Endothelial cell (in vitro differentiated cells): ENCODE data around the gene NTN3. TPM values are rescaled to one million over a fixed set of nuclear protein-coding genes. Genes with fewer than 3 reads are reported as not detected.

Experiments
- DNase-seq: peaks from one replicate; pipeline ENCODE4 v3.0.0; 2021; ENCODE audit warnings: low spot score
- H3K27ac Mint-ChIP-seq: one replicate; pipeline ENCODE4 v1.8.0; 2021; ENCODE audit warnings: mixed read lengths, inconsistent platforms; ENCODE audit not compliant: unreplicated experiment
- H3K27me3 Mint-ChIP-seq: one replicate; pipeline ENCODE4 v1.8.0; 2021; ENCODE audit warnings: mild to moderate bottlenecking, moderate library complexity, mixed read lengths, inconsistent platforms; ENCODE audit not compliant: unreplicated experiment
- H3K36me3 Mint-ChIP-seq: one replicate; pipeline ENCODE4 v1.8.0; 2021; ENCODE audit warnings: mild to moderate bottlenecking, low read depth, mixed read lengths, inconsistent platforms; ENCODE audit not compliant: unreplicated experiment
- H3K4me1 Mint-ChIP-seq: one replicate; pipeline ENCODE4 v1.8.0; 2021; ENCODE audit warnings: mild to moderate bottlenecking, mixed read lengths, inconsistent platforms; ENCODE audit not compliant: unreplicated experiment
- H3K4me3 Mint-ChIP-seq: one replicate; pipeline ENCODE4 v1.8.0; 2021; ENCODE audit warnings: mild to moderate bottlenecking, mixed read lengths, inconsistent platforms; ENCODE audit not compliant: unreplicated experiment
- H3K9me3 Mint-ChIP-seq: one replicate; pipeline ENCODE4 v1.8.0; 2021; ENCODE audit warnings: mixed read lengths, inconsistent platforms; ENCODE audit not compliant: unreplicated experiment
- CTCF ChIP-seq: fragments of 200-600 bp; sonication (generic); IDR thresholded peaks from one replicate; pipeline ENCODE4 v1.5.0; 2021; ENCODE audit warnings: antibody characterized with exemption; ENCODE audit not compliant: unreplicated experiment
- long read RNA-seq: library from polyadenylated mRNA; unstranded; transcript quantifications from one replicate; pipeline ENCODE4 v2.0.0, GENCODE V29; 2020; ENCODE audit not compliant: unreplicated experiment
- total RNA-seq: library from RNA; stranded (reverse); fragmentation: NEBNext Ultra II Directional; extraction: Animal tissue kit (Norgen Biotek cat#: 25700); gene quantifications from one replicate; pipeline ENCODE4 v1.2.1, GENCODE V29; 2021; ENCODE audit not compliant: unreplicated experiment

NTN3 gene
- total RNA-seq, result not detected
- long read RNA-seq, result 0 reads

GRCh38 chr16:2471016-2471652 is at the start of gene NTN3:
NTN3 (plus strand) TSS chr16:2471297; CDS start chr16:2471702, 405 bp downstream.
- Mint-ChIP-seq H3K27me3 (peaks cover 29% of the 10 kb centered on the region), H3K9me3 (no peaks in the 10 kb centered on the region), H3K36me3 (no peaks in the 10 kb centered on the region), H3K4me1 (peaks cover 7% of the 10 kb centered on the region), H3K27ac (no peak within 1 kb of the TSS), H3K4me3 (no peak within 1 kb of the TSS)
- TF ChIP-seq CTCF, result no peak
- DNase-seq, result peak; percentile 17

- peaks cover 3% of the 10 kb centered on the region for H3K4me1 Mint-ChIP-seq
- DNase-seq, result no peak
- peaks cover 5% of the 10 kb centered on the region for H3K27me3 Mint-ChIP-seq
- H3K27ac Mint-ChIP-seq, result no peak overlapping the region
- H3K4me3 Mint-ChIP-seq, result no peak overlapping the region
- H3K9me3 Mint-ChIP-seq, result no peaks in the 10 kb centered on the region
- no peaks in the 10 kb centered on the region for H3K36me3 Mint-ChIP-seq
- no peak for TF ChIP-seq CTCF
These were observed 48.8 kb upstream of the NTN3 start for GRCh38 chr16:2422123-2422867.

- H3K27me3 Mint-ChIP-seq, result peaks cover 11% of the 10 kb centered on the region
- H3K9me3 Mint-ChIP-seq, result no peaks in the 10 kb centered on the region
- no peak for DNase-seq
- no peaks in the 10 kb centered on the region for H3K36me3 Mint-ChIP-seq
- H3K4me1 Mint-ChIP-seq, result peaks cover 6% of the 10 kb centered on the region
- no peak overlapping the region for H3K4me3 Mint-ChIP-seq
- TF ChIP-seq CTCF, result no peak
- H3K27ac Mint-ChIP-seq, result no peak overlapping the region
These were observed 46.8 kb upstream of the NTN3 start for GRCh38 chr16:2424061-2425007.

GRCh38 chr16:2425008-2425518 is 46.0 kb upstream of the NTN3 start:
- H3K4me3 Mint-ChIP-seq, result no peak overlapping the region
- no peaks in the 10 kb centered on the region for H3K36me3 Mint-ChIP-seq
- no peak overlapping the region for H3K27ac Mint-ChIP-seq
- DNase-seq, result no peak
- H3K27me3 Mint-ChIP-seq, result peaks cover 13% of the 10 kb centered on the region
- no peaks in the 10 kb centered on the region for H3K9me3 Mint-ChIP-seq
- H3K4me1 Mint-ChIP-seq, result peaks cover 8% of the 10 kb centered on the region
- TF ChIP-seq CTCF, result no peak
